Neural cell (in vitro differentiated cells): ENCODE results near the gene LHPP.

ENCODE experiments used
- EP300 ChIP-seq: fragments of 450-650 bp; conservative IDR thresholded peaks from 2 replicates; pipeline ENCODE4 v1.6.1; 2014; ENCODE audit warnings: antibody characterized with exemption, mild to moderate bottlenecking, moderate library complexity; ENCODE audit not compliant: poor library complexity, severe bottlenecking
- EZH2 ChIP-seq: fragments of 200-600, 300-800 bp; shearing (Covaris generic), sonication (generic); IDR thresholded peaks from 2 replicates; pipeline ENCODE4 v1.6.1; 2014; ENCODE audit warnings: antibody characterized with exemption, low read length, borderline replicate concordance, mild to moderate bottlenecking; ENCODE audit not compliant: insufficient read depth, poor library complexity, severe bottlenecking
- TF ChIP-seq, protein P1 (sequence below): fragments of 450-650 bp; IDR thresholded peaks from 2 replicates; pipeline ENCODE4 v1.5.1; 2014; ENCODE audit warnings: antibody characterized with exemption, mild to moderate bottlenecking, moderate library complexity; ENCODE audit not compliant: poor library complexity, severe bottlenecking

DNA sequence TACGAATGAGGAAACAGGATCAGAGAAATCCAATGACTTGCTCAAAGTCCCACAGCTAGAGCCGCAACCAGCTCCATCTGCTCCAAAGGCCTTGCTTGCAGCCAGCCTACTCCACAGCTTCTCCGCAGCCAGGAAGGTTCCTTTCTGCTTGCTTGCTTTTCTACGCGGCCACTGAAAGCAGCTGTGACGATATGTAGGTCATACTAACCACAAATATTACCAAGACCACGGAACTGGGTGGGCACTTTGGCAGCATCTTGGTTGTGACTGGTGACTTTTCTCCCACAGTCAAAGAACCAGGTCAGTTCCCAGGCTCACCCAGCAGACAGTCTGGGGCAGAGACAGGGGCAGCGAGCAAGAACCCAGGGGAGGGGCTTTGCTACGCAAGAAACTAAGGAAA is 196.2 kb downstream of the LHPP start:
- TF ChIP-seq, protein P1, sequence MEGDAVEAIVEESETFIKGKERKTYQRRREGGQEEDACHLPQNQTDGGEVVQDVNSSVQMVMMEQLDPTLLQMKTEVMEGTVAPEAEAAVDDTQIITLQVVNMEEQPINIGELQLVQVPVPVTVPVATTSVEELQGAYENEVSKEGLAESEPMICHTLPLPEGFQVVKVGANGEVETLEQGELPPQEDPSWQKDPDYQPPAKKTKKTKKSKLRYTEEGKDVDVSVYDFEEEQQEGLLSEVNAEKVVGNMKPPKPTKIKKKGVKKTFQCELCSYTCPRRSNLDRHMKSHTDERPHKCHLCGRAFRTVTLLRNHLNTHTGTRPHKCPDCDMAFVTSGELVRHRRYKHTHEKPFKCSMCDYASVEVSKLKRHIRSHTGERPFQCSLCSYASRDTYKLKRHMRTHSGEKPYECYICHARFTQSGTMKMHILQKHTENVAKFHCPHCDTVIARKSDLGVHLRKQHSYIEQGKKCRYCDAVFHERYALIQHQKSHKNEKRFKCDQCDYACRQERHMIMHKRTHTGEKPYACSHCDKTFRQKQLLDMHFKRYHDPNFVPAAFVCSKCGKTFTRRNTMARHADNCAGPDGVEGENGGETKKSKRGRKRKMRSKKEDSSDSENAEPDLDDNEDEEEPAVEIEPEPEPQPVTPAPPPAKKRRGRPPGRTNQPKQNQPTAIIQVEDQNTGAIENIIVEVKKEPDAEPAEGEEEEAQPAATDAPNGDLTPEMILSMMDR, result no peak
- TF ChIP-seq EP300 (no peak), EZH2 (no peak)
